ENCODE results near the gene DNAJC10. TPM values are rescaled to one million over a fixed set of nuclear protein-coding genes. Genes with fewer than 3 reads are reported as not detected.

Gene DNAJC10
- total RNA-seq (2011; cell fraction: chromatin; rRNA removed; ENCODE audit: low replicate concordance), result 28.3 and 119 TPM in 2 replicates
- total RNA-seq (2011; cell fraction: nucleolus; rRNA removed), result 14.5 and 18.2 TPM in 2 replicates
- total RNA-seq (2011; cell fraction: nucleoplasm; rRNA removed), result 42.3 and 61.0 TPM in 2 replicates
- total RNA-seq (2014; rRNA removed), result 51.4 and 63.5 TPM in 2 replicates
- 75.8 and 87.2 TPM in 2 replicates for total RNA-seq (2014; rRNA removed; fragmentation: Illumina TruSeq; extraction: Trizol)
- total RNA-seq (2015; rRNA removed; fragmentation: Illumina TruSeq; extraction: Trizol), result 66.5 and 77.7 TPM in 2 replicates
- 75.3 and 81.9 TPM in 2 replicates for total RNA-seq (2021)
- polyA plus RNA-seq (2011; rRNA removed), result 39.9 and 57.3 TPM in 2 replicates
- 6.8 and 15.1 TPM in 2 replicates for polyA plus RNA-seq (2011; cell fraction: cytosol; rRNA removed)
- polyA plus RNA-seq (2011; cell fraction: nucleus; rRNA removed), result 44.5 and 76.8 TPM in 2 replicates
- 45.0 and 81.2 TPM in 2 replicates for polyA plus RNA-seq (2012)
- 39.7 and 46.1 TPM in 2 replicates for polyA plus RNA-seq (2014; fragmentation: Illumina TruSeq; extraction: Trizol)
- 10 to 100 TPM in 1 of 2 experiments, 1 to 10 TPM in 1; 9.8 to 14.3 TPM for polyA plus RNA-seq (2014; fragmentation: Nextera tagmentation; extraction: Ambion mirVana)
- polyA plus RNA-seq (2014; rRNA removed), result 39.2 and 41.0 TPM in 2 replicates
- 66.2 and 66.8 TPM in 2 replicates for polyA minus RNA-seq (2011; rRNA and poly(A)+ RNA removed)
- 26.8 and 33.2 TPM in 2 replicates for polyA minus RNA-seq (2011; cell fraction: cytosol; rRNA and poly(A)+ RNA removed)
- 22.8 and 46.2 TPM in 2 replicates for polyA minus RNA-seq (2011; cell fraction: nucleus; rRNA and poly(A)+ RNA removed)
- percentile 81 among the genes with signal in this experiment for Bru-seq, nascent RNA
- BruChase-seq, experiment 1, labeled RNA remaining after a 2-hour chase, result percentile 87 among the genes with signal in this experiment
- BruChase-seq, experiment 2, labeled RNA remaining after a 6-hour chase, result percentile 84 among the genes with signal in this experiment
- long read RNA-seq, experiment 1, full-length matches to known transcripts, result 211 of 282 reads
- long read RNA-seq, experiment 1, partial matches to known transcripts, result 27 of 282 reads
- long read RNA-seq, experiment 1, other reads (novel, unspliced or antisense), result 44 of 282 reads
- long read RNA-seq, experiment 2, full-length matches to known transcripts, result 10 of 40 reads
- long read RNA-seq, experiment 2, partial matches to known transcripts, result 8 of 40 reads
- long read RNA-seq, experiment 2, other reads (novel, unspliced or antisense), result 22 of 40 reads
- long read RNA-seq, experiment 3, full-length matches to known transcripts, result 8 of 31 reads
- long read RNA-seq, experiment 3, partial matches to known transcripts, result 20 of 31 reads
- long read RNA-seq, experiment 3, other reads (novel, unspliced or antisense), result 3 of 31 reads

GRCh38 chr2:182715892-182716649, at the start of gene DNAJC10:
Gene DNAJC10 (plus strand): TSS chr2:182716257. CDS start chr2:182718087, 1,830 bp downstream.
- H4K20me1 ChIP-seq (replicated peaks; ENCODE audit: control insufficient read depth, insufficient read depth, low read length), result no peaks in the 10 kb centered on the region
- peak within 1 kb of the TSS; percentile 98 for H2AFZ ChIP-seq (ENCODE audit: low read depth, low read length)
- DNase-seq (ENCODE audit: extremely low read depth in 1 of 4, low spot score in 3 of 4) (peak; percentile 91 to 93 (median 92)), ATAC-seq (peak; percentile 97), FAIRE-seq (peak; percentile 57)
- H3K9me3 ChIP-seq (replicated peaks; ENCODE audit: control insufficient read depth, insufficient read depth, low read depth, low read length), result no peaks in the 10 kb centered on the region
- ChIA-PET POLR2A (interaction anchor here (0.6 to 2.8 kb wide), 9 partner anchors 11 to 65 kb away, joined by 3 to 13 read pairs (median 4); no protein-coding TSS in a partner anchor), CTCF (ENCODE audit: low intra/inter-chr PET ratio) (interaction anchor here (1.0 kb wide), 1 partner anchor 213 kb away, joined by 3 read pairs; no protein-coding TSS in a partner anchor)
- peaks cover 15% of the 10 kb centered on the region for H3K79me2 ChIP-seq (ENCODE audit: control insufficient read depth, insufficient read depth, low read length)
- WGBS (ENCODE audit: insufficient coverage, low coverage, missing lambda C conversion rate), result under 1% methylated on average over 62 of the region's 69 CpGs
- peak within 1 kb of the TSS; percentile 75 to 95 for H3K9ac ChIP-seq (ENCODE audit: insufficient read depth in 1 of 2, low read depth in 2 of 2, low read length in 2 of 2)
- peaks cover 25% of the 10 kb centered on the region; the same call in 2 of the 3 replicates for H3K36me3 ChIP-seq (ENCODE audit: control insufficient read depth, insufficient read depth, low read length)
- H3K4me3 ChIP-seq, result peak within 1 kb of the TSS; percentile 67
- intact Hi-C loops (cut with micrococcal nuclease), result loop anchor here (5.0 kb wide), 1 partner anchor 44 kb away; no protein-coding TSS in a partner anchor
- no peaks in the 10 kb centered on the region for H3K27me3 ChIP-seq (ENCODE audit: control insufficient read depth in 2 of 2, insufficient read depth in 2 of 2, low read length in 2 of 2)
- H3K4me2 ChIP-seq (ENCODE audit: insufficient read depth, low read length), result peak within 1 kb of the TSS; percentile 97
- BruUV-seq (replicated peaks), result TSS peak; percentile 47
- H3K4me1 ChIP-seq (replicated peaks in 1 of 2; ENCODE audit: control insufficient read depth in 2 of 2, insufficient read depth in 2 of 2, low read length in 2 of 2), result peaks cover 8 to 11% of the 10 kb centered on the region in 2 experiments; a peak in 4 of 5 replicates
- no peaks in the 10 kb centered on the region for H3K9me1 ChIP-seq (ENCODE audit: control insufficient read depth, insufficient read depth, low read length)
- H3K27ac ChIP-seq (ENCODE audit: extremely low read depth, low read depth, low read length), result peak within 1 kb of the TSS; percentile 69
- in situ Hi-C loops (cut with MboI), result no loop called here
- TF ChIP-seq IRF2 (CRISPR knock-in tag; IDR thresholded peaks at IDR 0.05) (peak; percentile 68; the same call in 1 of the 2 replicates), ZNF655 (CRISPR knock-in tag; IDR thresholded peaks at IDR 0.05) (no peak), PURB (CRISPR knock-in tag; IDR thresholded peaks at IDR 0.05; ENCODE audit: low read depth) (no peak), AFF1 (IDR thresholded peaks at IDR 0.05; ENCODE audit: low read depth in 1 of 2, partially characterized antibody in 2 of 2) (peak in 1 of 2 experiments; percentile 76), VEZF1 (CRISPR knock-in tag; IDR thresholded peaks at IDR 0.05) (peak; percentile 90), GATAD2A (IDR thresholded peaks at IDR 0.05) (no peak), EP400 (IDR thresholded peaks at IDR 0.05) (peak; percentile 92)
